ENCODE measurements around the gene MRPS23. TPM values are rescaled to one million over a fixed set of nuclear protein-coding genes. Genes with fewer than 3 reads are reported as not detected.
"Not testable (repeated sequence)": the region's sequence is repeated elsewhere in the genome, so short reads cannot be mapped to it uniquely, and the experiment has no call there.

MRPS23 gene
- total and polyA plus RNA-seq, 2 of the 13 experiments (the other 11 are each of a cell fraction or from before 2014, with no cell fraction given): 63.2 to 181 TPM

DNA sequence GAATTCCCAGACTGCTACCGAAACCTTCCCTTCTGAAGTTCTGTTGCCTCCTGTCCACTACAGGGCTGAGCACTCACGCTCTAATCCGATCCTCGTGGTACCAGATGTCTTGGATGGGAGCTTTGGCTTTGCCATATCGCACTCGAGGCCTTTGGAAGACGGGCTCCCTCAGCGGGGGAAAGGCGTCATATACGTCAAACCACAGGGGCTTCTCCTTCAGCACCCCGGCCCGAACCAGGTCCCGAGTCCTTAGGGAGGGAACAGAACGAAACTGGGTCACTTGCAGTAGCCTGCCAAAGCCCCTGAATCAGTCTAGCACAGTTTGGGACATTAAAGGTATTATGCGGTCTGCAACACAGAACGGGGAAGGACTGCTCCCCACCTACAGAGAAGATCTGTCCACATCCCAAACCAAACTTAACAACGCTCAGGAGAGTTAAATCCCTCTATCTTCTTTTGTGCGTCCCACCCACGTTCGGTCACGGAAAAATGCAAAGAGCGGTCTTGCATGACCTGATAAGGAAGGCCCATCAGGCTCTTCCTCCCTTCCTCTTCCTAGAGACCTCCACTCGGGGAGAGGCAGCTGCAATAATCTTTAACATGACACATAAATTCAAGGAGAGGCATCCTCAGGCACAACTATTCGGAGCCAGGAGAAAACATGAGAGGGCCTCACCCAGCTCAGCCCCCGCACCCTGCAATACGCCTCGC lies 526 bp downstream of the MRPS23 start (continued):
- TF ChIP-seq, protein P1, sequence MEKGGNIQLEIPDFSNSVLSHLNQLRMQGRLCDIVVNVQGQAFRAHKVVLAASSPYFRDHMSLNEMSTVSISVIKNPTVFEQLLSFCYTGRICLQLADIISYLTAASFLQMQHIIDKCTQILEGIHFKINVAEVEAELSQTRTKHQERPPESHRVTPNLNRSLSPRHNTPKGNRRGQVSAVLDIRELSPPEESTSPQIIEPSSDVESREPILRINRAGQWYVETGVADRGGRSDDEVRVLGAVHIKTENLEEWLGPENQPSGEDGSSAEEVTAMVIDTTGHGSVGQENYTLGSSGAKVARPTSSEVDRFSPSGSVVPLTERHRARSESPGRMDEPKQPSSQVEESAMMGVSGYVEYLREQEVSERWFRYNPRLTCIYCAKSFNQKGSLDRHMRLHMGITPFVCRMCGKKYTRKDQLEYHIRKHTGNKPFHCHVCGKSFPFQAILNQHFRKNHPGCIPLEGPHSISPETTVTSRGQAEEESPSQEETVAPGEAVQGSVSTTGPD (CRISPR knock-in tag; IDR thresholded peaks at IDR 0.05): 0 out of 2 replicates have a peak, but pooled peaks have one; percentile 3
- TF ChIP-seq HMG20B (CRISPR knock-in tag; conservative IDR thresholded peaks at IDR 0.05) (no peak), SKI (IDR thresholded peaks at IDR 0.05; ENCODE audit: partially characterized antibody) (no peak)

DNA sequence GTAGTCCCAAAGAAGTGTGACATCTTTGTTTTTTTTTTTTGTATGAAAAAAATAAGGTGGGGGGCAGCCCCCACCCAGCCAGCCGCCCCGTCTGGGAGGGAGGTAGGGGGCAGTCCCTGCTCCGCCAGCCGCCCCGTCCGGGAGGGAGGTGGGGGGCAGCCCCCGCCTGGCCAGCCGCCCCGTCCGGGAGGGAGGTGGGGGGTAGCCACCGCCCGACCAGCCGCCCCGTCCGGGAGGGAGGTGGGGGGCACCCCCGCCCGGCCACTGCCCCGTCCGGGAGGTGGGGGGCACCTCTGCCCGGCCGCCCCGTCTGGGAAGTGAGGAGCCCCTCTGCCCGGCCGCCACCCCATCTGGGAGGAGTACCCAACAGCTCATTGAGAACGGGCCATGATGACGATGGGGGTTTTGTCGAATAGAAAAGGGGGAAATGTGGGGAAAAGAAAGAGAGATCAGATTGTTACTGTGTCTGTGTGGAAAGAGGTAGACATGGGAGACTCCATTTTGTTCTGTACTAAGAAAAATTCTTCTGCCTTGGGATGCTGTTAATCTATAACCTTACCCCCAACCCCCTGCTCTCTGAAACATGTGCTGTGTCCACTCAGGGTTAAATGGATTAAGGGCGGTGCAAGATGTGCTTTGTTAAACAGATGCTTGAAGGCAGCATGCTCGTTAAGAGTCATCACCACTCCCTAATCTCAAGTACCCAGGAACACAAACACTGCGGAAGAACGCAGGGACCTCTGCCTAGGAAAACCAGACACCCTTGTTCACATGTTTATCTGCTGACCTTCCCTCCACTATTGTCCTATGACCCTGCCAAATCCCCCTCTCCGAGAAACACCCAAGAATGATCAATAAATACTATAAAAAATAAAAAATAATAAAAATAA lies 3.5 kb downstream of the MRPS23 start:
- FAIRE-seq; CTCF ChIA-PET (ENCODE audit: low intra/inter-chr PET ratio, low total read pairs): not testable (repeated sequence)

More for the DNA sequence above, 3.5 kb downstream of the MRPS23 start:
- Histone ChIP-seq H3K79me2 (ENCODE audit: insufficient read depth, low read length) (peaks cover 40% of the 10 kb centered on the region), H3K36me3 (replicated peaks in 1 of 2; ENCODE audit: control insufficient read depth in 1 of 2, insufficient read depth in 2 of 2, low read length in 2 of 2) (peaks cover 9 to 21% of the 10 kb centered on the region in 2 experiments; a peak in 4 of 5 replicates), H3K4me1 (ENCODE audit: insufficient read depth, low read length) (peaks cover 45% of the 10 kb centered on the region)
- in situ Hi-C loops (cut with HindIII; ENCODE audit: extremely low pct_ligation_motif_present, low pct_unique_long_range_greater_than_20kb); BruUV-seq (replicated peaks); H3K9me3 ChIP-seq (ENCODE audit: low read length); H3K4me2 ChIP-seq (ENCODE audit: low read depth, low read length); H4K20me1 ChIP-seq (ENCODE audit: insufficient read depth, low read length); H3K4me3 ChIP-seq (replicated peaks in 1 of 3; ENCODE audit: insufficient read depth in 1 of 3, low read depth in 2 of 3, low read length in 3 of 3); DNase-seq (ENCODE audit: low spot score); ATAC-seq; H3K27me3 ChIP-seq (ENCODE audit: control insufficient read depth in 1 of 2, insufficient read depth in 2 of 2, low read length in 2 of 2); H3K9ac ChIP-seq (ENCODE audit: insufficient read depth, low read depth, low read length); intact Hi-C loops (cut with micrococcal nuclease; ENCODE audit: unreplicated experiment); H3K27ac ChIP-seq (ENCODE audit: extremely low read length, insufficient read depth, low read length); POLR2A ChIA-PET; H2AFZ ChIP-seq (ENCODE audit: low read length): not testable (repeated sequence)
- WGBS (ENCODE audit: low lambda C conversion rate): 84% methylated on average over 25 of the region's 32 CpGs

Data from HepG2 (cell line).